NOMO-1 treated with DMSO at 0.1 percent for 48 hours (cell line): ENCODE measurements around the gene CPSF3.
A peak's percentile ranks its signal among the peaks of the same experiment; 100 is the strongest.

Experiments
- DNase-seq: peaks from one replicate; lab custom pipeline; 2025; ENCODE audit not compliant: unreplicated experiment; lab: John Stamatoyannopoulos, UW

Gene CPSF3

GRCh38 chr2:9462886-9463697 lies 39.6 kb downstream of the CPSF3 start:
- DNase-seq, result no peak

GRCh38 chr2:9463698-9464034 lies 40.2 kb downstream of the CPSF3 start:
- DNase-seq, result peak; percentile 39

- no peak for DNase-seq
Observed at GRCh38 chr2:9465170-9465569, 41.7 kb downstream of the CPSF3 start.

GRCh38 chr2:9466147-9466683 lies 42.8 kb downstream of the CPSF3 start:
- DNase-seq, result no peak

GRCh38 chr2:9467687-9468086 lies 44.2 kb downstream of the CPSF3 start:
- DNase-seq, result no peak

GRCh38 chr2:9471206-9471605 lies 47.8 kb downstream of the CPSF3 start:
- no peak for DNase-seq

- DNase-seq, result no peak
Observed at GRCh38 chr2:9472511-9472910, 49.1 kb downstream of the CPSF3 start.

GRCh38 chr2:9473308-9473984 lies 50.0 kb downstream of the CPSF3 start:
- DNase-seq, result no peak

- DNase-seq, result no peak
Observed at GRCh38 chr2:9473985-9474360, 50.5 kb downstream of the CPSF3 start.

GRCh38 chr2:9474361-9475057 lies 51.1 kb downstream of the CPSF3 start, which contains the start of gene IAH1:
Gene IAH1, plus strand, starts transcription at chr2:9474551. Its CDS starts 16 bp downstream, at chr2:9474567.
- DNase-seq, result peak; percentile 52

- no peak for DNase-seq
Observed at GRCh38 chr2:9477914-9478313, 54.5 kb downstream of the CPSF3 start.

GRCh38 chr2:9478526-9478925 lies 55.1 kb downstream of the CPSF3 start:
- no peak for DNase-seq

GRCh38 chr2:9480157-9480556 lies 56.7 kb downstream of the CPSF3 start:
- DNase-seq, result no peak

GRCh38 chr2:9483107-9483506 lies 59.7 kb downstream of the CPSF3 start:
- DNase-seq, result no peak

- DNase-seq, result no peak
Observed at GRCh38 chr2:9484533-9484932, 61.1 kb downstream of the CPSF3 start.

GRCh38 chr2:9488583-9489547 lies 65.4 kb downstream of the CPSF3 start:
- no peak for DNase-seq

- no peak for DNase-seq
Observed at GRCh38 chr2:9490789-9491188, 67.3 kb downstream of the CPSF3 start.

GRCh38 chr2:9492927-9493326 lies 69.5 kb downstream of the CPSF3 start:
- no peak for DNase-seq

GRCh38 chr2:9493478-9493877 lies 70.0 kb downstream of the CPSF3 start:
- no peak for DNase-seq

- no peak for DNase-seq
Observed at GRCh38 chr2:9494081-9494480, 70.6 kb downstream of the CPSF3 start.

- no peak for DNase-seq
Observed at GRCh38 chr2:9497017-9497416, 73.6 kb downstream of the CPSF3 start.
